Measurements from ENCODE around the gene GALNT5.

DNA sequence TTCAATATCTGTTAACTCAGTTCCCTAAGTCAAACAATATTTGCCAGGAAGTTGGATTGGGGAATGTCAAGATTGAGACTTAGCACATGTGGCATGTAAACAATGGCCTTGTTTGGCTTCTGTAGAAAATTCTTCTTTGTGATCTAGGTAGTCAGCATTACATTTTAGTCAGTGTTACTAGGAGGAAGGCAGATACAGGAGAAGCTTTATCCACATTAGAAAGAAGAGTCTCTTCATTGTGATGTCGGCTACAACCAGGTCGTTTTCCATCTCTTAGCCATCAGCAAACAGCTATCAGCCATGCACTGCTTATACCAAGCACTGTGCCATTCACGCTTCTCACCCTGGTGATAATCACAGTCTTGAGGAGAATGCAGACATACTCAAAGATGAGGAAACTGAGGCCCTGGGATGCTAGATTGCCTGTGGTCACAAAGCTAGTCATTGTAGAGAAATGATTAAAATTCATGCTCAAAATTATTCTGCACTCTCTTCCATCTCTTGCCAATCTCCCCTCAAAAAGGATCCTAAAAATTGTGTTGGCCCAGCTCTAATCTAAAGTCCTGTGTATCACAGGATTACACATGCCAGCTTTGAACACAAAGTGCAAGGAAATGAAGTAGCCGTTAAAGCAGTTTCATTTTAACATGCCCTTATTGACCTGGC is 3.2 kb downstream of the GALNT5 start:
- TF ChIP-seq, protein P1, sequence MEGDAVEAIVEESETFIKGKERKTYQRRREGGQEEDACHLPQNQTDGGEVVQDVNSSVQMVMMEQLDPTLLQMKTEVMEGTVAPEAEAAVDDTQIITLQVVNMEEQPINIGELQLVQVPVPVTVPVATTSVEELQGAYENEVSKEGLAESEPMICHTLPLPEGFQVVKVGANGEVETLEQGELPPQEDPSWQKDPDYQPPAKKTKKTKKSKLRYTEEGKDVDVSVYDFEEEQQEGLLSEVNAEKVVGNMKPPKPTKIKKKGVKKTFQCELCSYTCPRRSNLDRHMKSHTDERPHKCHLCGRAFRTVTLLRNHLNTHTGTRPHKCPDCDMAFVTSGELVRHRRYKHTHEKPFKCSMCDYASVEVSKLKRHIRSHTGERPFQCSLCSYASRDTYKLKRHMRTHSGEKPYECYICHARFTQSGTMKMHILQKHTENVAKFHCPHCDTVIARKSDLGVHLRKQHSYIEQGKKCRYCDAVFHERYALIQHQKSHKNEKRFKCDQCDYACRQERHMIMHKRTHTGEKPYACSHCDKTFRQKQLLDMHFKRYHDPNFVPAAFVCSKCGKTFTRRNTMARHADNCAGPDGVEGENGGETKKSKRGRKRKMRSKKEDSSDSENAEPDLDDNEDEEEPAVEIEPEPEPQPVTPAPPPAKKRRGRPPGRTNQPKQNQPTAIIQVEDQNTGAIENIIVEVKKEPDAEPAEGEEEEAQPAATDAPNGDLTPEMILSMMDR (IDR thresholded peaks at IDR 0.05; ENCODE audit: low read depth, low read length, missing input control): no peak
- TF ChIP-seq, protein P2, sequence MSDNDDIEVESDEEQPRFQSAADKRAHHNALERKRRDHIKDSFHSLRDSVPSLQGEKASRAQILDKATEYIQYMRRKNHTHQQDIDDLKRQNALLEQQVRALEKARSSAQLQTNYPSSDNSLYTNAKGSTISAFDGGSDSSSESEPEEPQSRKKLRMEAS (IDR thresholded peaks at IDR 0.05): no peak
- TF ChIP-seq FOXA2 (IDR thresholded peaks at IDR 0.05): no peak
- TF ChIP-seq, protein P3, sequence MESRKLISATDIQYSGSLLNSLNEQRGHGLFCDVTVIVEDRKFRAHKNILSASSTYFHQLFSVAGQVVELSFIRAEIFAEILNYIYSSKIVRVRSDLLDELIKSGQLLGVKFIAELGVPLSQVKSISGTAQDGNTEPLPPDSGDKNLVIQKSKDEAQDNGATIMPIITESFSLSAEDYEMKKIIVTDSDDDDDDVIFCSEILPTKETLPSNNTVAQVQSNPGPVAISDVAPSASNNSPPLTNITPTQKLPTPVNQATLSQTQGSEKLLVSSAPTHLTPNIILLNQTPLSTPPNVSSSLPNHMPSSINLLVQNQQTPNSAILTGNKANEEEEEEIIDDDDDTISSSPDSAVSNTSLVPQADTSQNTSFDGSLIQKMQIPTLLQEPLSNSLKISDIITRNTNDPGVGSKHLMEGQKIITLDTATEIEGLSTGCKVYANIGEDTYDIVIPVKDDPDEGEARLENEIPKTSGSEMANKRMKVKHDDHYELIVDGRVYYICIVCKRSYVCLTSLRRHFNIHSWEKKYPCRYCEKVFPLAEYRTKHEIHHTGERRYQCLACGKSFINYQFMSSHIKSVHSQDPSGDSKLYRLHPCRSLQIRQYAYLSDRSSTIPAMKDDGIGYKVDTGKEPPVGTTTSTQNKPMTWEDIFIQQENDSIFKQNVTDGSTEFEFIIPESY (IDR thresholded peaks at IDR 0.05): no peak
- no peak for TF ChIP-seq RXRA (IDR thresholded peaks at IDR 0.05)
- no peak for TF ChIP-seq TAF1 (conservative IDR thresholded peaks at IDR 0.05)
- no peak for TF ChIP-seq RAD21 (IDR thresholded peaks at IDR 0.05)
- TF ChIP-seq, protein P4, sequence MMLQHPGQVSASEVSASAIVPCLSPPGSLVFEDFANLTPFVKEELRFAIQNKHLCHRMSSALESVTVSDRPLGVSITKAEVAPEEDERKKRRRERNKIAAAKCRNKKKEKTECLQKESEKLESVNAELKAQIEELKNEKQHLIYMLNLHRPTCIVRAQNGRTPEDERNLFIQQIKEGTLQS (IDR thresholded peaks at IDR 0.05): no peak
- TF ChIP-seq YY1 (IDR thresholded peaks at IDR 0.05): no peak
